GM12801 (cell line): Measurements from ENCODE around the gene SGIP1.

Experiments used
- TF ChIP-seq, protein P1 (sequence below): IDR thresholded peaks from one replicate; pipeline ENCODE4 v1.5.1; 2011; ENCODE audit warnings: control low read depth; ENCODE audit not compliant: insufficient read length; ENCODE audit errors: extremely low read depth

Gene SGIP1

DNA sequence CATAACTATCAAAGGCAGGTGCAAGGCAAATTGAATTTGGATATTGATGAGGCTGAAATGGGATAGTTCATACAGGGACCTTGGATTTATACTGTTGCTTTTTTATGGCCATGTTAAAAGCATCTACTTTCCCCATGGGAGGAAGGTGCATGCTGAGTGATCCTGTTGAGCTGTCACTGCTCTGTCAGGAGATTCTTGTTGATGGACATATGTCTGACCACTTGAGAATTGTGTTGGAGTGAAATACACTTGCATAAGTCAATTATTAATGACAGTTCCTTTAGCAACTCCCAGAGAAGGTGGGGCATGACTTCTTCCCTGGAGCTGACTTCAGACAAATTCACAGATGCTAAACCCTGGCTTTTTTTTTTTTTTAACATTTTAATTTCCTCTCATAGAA, 159.9 kb downstream of the SGIP1 start:
- TF ChIP-seq, protein P1, sequence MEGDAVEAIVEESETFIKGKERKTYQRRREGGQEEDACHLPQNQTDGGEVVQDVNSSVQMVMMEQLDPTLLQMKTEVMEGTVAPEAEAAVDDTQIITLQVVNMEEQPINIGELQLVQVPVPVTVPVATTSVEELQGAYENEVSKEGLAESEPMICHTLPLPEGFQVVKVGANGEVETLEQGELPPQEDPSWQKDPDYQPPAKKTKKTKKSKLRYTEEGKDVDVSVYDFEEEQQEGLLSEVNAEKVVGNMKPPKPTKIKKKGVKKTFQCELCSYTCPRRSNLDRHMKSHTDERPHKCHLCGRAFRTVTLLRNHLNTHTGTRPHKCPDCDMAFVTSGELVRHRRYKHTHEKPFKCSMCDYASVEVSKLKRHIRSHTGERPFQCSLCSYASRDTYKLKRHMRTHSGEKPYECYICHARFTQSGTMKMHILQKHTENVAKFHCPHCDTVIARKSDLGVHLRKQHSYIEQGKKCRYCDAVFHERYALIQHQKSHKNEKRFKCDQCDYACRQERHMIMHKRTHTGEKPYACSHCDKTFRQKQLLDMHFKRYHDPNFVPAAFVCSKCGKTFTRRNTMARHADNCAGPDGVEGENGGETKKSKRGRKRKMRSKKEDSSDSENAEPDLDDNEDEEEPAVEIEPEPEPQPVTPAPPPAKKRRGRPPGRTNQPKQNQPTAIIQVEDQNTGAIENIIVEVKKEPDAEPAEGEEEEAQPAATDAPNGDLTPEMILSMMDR: no peak

- TF ChIP-seq, protein P1: no peak
Measured at GRCh38 chr1:66695116-66695515, 161.2 kb downstream of the SGIP1 start.

DNA sequence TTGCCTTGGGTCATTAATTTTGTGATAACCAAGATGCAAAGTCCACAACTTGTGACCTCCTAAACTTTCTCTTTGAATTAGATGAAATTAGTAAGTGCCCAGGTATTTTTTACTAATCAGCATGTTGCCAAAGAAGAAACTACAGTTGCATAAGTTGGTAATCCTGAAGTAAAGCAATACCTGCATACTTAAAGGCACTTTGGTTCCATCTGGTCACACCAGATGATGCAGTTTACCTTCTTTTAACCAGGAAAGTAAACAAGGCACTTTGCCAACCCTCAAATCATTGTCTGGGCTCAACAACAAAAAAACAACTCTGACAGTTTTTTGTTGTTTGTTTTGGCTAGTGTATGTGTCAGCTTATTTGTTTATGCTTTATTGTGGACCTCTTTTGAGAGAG, 162.8 kb downstream of the SGIP1 start:
- TF ChIP-seq, protein P1: no peak

DNA sequence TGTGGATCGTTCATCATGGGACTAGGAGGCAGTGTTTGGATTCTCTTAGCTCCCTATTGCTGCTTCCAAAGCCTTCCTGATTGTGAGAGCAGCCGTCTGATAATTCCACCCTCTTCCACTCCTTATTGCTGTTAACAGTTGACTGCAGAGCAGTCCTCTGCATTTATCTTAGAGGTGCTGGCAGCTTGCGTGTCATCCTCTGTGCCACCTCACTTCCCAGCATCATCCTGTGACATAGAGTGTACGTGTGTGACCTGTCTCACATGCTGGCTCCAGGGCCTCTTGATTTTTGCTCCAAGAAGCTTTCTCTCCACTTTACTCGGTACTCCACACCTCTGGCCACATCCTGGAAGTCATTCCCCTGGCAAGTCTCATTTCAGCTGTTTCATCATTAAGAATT, 165.3 kb downstream of the SGIP1 start:
- TF ChIP-seq, protein P1: no peak

DNA sequence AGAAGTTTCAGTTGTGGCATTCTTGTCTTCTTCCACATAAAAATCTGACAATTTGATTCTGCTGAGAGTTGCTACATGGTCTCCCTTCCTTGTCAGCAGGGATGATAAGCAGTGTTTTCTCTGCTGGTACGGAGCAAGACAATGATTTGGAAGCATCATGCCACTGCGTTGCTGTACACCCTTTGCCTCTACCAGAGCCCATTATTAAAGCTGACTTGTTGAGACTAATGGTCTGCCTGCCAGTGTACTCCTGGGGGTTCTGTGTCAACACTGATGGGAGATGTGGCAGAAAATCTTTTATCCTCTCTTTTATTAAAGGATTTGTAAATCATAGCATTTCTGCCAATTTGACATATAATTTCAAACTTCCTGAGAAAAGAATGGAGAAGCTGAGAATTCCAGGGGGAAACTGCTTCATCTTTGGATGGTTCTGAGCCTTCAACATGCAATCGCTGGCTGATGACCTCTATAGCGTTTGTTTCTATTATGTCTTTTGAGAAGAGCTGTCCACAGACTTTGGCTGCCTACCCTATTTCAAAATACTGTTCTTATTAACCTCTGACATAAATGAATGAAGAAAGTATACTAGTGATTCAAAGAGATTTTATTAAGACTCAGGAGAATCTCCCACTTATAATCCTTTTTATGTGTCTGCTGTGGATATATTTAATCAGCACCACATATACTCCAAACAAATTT, 170.4 kb downstream of the SGIP1 start:
- TF ChIP-seq, protein P1: no peak

DNA sequence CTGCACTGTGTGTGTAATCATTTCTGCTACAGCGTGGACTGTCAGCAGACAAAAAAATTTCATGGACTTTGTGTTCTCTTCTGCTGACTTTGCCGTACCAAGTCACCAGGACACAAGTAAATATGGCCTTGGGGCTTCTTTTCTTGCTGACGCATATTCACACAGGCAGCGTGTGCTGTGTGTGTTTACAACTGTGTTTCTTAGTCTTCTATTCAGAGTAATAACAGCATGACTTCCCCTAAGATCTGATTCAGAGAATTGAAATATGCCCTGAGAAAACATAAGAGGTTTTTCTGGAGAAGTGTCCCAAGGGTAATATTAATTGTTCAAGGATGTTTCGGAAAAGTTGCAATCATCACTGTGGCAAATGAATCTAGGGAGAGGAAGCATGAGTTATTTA, 171.2 kb downstream of the SGIP1 start:
- TF ChIP-seq, protein P1: no peak

GRCh38 chr1:66711420-66711819, 177.5 kb downstream of the SGIP1 start:
- TF ChIP-seq, protein P1: no peak
